Left renal cortex interstitium (tissue), 4 donors: ENCODE results near the gene TSPAN16. TPM values are rescaled to one million over a fixed set of nuclear protein-coding genes. Genes with fewer than 3 reads are reported as not detected.
"Not testable (repeated sequence)": the region's sequence is repeated elsewhere in the genome, so short reads cannot be mapped to it uniquely, and the experiment has no call there.

Experiments
- DNase-seq, 4 donors: peaks; one replicate each; pipeline ENCODE4 v3.0.0-alpha.2; 2013; ENCODE audit warnings: low read depth in 4 of 4, low spot score in 2 of 4, missing footprints in 1 of 4
- polyA plus RNA-seq, 4 donors: library from polyadenylated mRNA; unstranded; fragments of 120-200 nt; gene quantifications; one replicate each; pipeline ENCODE4 v1.2.1, GENCODE V29; 2013; ENCODE audit not compliant: insufficient read length in 4 of 4

The TSPAN16 gene
- polyA plus RNA-seq, 4 donors = 0.09 to 0.36 TPM; not detected in 2

GRCh38 chr19:11338569-11339253 lies 42.8 kb downstream of the TSPAN16 start:
- DNase-seq = no peak

- peak in 3 of 4 donors; percentile 74 to 88 (median 83) for DNase-seq
These were observed 43.5 kb downstream of the TSPAN16 start, which contains the start of gene RAB3D for GRCh38 chr19:11339254-11340098. RAB3D (minus strand) TSS chr19:11339657; CDS start chr19:11337399, 2,258 bp downstream.

DNA sequence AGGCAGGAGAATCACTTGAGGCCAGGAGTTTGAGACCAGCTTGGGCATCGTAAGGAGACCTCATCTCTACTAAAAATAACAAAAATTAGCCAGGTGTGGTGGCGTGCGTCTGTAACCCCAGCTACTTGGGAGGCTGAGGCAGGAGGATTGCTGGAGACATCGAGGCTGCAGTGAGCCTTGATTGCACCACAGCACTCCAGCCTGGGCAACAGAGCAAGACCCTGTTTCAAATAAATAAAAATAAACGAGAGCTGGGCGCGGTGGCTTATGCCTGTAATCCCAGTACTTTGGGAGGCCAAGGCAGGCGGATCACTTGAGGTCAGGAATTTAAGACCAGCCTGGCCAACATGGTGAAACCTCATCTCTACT lies 44.1 kb downstream of the TSPAN16 start:
- not testable (repeated sequence) for DNase-seq

- DNase-seq = no peak
These were observed 46.5 kb downstream of the TSPAN16 start for GRCh38 chr19:11342429-11342828.

GRCh38 chr19:11345122-11345803 lies 49.3 kb downstream of the TSPAN16 start:
- DNase-seq = no peak

DNA sequence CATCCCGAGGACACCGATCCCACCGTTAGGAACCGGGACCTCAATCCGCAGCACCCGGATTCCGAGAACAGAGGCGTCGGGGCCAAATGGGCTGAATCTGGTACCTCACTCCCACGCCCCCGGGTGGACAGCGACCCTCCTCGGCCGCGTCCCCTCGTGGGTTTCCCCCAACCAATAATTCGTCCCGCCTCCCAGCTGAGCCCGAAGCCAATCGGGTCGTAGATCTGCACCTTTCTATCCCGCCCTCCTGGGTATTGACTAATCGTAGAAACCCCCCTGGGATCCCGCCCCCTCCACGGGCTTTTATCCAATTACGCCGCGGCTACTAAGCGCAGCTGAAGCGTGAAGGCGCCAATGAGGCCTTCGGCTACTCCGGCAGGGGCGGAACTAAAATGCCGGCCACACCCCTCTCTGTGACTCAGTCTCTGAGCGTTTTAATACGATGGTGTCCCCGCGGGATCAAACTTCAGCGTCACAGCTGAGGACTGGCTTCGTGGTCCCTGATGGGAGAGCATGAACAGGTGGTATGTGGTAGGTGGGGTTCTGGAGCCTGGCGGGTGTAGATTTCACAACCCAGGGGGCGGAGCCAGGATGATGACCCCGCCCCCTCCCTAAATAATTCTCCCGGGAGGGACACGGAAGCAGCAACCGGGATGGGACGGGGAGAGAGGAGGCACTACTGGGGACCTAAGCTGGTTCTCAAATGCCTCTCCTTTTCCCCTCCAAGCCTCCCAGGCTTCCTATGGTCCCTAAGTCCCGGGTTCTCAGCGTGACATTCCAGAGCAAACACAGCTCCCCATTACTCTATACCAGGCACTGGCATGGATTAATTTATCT lies 50.4 kb downstream of the TSPAN16 start, which contains the start of the genes CCDC159 and TMEM205:
CCDC159 (plus strand) TSS at position 416 of the 837 bp plus-strand sequence; CDS start at position 504, 88 bp downstream.
TMEM205 (minus strand) TSS at position 165 of the 837 bp plus-strand sequence. CDS start 649 bp downstream, outside the sequence.
- DNase-seq = peak; percentile 94 to 99 (median 98)

DNA sequence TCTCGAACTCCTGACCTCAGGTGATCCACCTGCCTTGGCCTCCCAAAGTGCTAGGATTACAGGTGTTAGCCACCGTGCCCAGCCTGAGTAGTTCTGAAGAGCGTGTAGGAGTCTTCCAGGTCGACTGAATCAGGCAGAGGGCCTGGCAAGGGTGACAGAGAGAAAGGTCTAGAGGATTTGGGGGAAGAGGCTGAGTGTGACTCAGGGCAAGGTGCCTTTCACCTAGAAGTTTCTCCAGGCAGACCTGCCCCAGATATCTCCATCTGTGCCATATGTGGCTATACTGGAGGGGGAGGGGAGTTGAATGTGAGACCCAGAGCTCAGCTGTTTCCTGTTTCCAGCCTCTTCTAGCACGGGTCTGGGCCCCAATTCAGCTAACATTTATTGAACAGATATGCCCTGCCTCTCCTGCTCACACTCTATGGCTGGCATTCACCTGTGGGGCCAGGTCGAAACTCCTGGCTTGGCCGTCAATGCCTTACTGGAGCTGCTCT lies 51.6 kb downstream of the TSPAN16 start:
- no peak for DNase-seq

- DNase-seq = no peak
These were observed 53.2 kb downstream of the TSPAN16 start for GRCh38 chr19:11349171-11349570.

- not testable (repeated sequence) for DNase-seq
These were observed 58.1 kb downstream of the TSPAN16 start for GRCh38 chr19:11354102-11354501.

DNA sequence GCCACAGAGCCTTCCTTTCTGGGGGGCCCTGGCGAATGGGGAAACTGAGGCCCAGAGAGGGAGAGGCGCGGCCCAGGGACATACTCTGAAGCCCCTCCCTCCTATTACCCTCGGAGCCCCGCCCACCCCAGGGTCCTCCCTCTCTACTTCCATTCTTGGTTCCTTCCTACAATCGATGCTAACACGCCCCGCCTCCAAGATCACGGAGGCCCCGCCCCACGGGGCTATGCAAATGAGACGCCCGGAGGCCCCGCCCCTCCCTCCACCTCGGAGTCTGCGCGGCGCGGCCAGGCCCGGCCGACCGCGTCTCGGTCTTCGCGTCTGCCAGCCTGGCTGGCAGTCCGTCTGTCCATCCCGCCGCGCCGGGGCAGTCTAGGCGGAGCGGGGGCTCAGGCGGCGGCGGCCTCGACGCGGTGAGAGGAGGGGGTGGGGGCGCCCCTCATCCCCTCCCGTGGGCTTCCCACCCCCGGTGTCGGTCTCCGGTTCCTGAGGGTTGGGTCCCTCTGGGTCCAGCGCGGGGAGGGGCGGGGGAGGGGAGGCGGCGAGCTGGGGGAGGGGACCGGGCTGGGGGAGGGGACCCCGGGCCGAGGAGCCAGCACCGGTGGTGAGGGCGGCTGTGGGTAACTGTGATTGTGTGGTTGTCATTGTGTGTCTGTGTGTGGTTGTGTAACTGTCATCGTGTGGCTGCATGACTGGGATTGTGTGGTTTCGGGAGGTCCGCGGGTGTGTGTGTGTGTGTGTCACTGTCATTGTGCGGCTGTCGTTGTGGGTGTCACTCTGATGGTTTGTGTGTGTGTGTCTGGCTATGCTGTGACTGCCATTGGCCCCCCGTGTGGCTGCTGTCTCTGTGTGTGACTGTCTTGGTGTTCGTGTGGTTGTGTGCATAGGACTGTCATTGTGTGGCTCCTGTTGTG lies 59.5 kb downstream of the TSPAN16 start, which contains the start of gene PLPPR2:
PLPPR2 (plus strand) TSS at position 273 of the 914 bp plus-strand sequence. CDS start 2,242 bp downstream, outside the sequence.
- DNase-seq = no peak

- no peak for DNase-seq
These were observed 60.1 kb downstream of the TSPAN16 start for GRCh38 chr19:11356074-11356397.

- no peak for DNase-seq
These were observed 61.0 kb downstream of the TSPAN16 start for GRCh38 chr19:11356676-11357550.

GRCh38 chr19:11359421-11359820 lies 63.5 kb downstream of the TSPAN16 start:
- no peak for DNase-seq

DNA sequence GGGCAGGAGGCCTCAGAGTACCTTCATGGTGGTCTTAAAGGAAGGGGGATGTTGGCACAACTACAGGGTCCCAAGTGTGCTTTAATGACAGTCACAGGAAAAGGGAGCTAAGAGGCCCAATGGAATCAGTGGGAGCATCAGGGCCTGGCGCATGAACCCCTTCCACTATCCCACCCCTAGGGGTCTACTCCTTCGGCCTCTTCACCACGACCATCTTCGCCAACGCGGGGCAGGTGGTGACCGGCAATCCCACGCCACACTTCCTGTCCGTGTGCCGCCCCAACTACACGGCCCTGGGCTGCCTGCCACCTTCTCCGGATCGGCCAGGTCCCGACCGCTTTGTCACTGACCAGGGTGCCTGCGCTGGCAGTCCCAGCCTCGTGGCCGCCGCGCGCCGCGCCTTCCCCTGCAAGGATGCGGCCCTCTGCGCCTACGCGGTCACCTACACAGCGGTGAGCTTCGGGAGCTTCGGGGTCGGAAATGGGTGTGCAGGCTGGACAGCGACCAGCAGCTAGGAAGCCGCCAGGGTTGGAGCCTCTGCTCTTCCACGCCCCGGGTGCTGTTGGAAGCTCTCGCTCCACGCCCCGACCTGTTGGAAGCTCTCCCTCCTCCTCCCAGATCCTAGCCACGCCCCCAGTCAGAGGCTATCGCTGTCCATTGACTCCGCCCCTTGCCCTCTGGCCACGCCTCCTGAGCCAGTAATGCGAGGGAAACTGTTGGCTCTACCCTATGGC lies 65.2 kb downstream of the TSPAN16 start:
- DNase-seq = no peak

DNA sequence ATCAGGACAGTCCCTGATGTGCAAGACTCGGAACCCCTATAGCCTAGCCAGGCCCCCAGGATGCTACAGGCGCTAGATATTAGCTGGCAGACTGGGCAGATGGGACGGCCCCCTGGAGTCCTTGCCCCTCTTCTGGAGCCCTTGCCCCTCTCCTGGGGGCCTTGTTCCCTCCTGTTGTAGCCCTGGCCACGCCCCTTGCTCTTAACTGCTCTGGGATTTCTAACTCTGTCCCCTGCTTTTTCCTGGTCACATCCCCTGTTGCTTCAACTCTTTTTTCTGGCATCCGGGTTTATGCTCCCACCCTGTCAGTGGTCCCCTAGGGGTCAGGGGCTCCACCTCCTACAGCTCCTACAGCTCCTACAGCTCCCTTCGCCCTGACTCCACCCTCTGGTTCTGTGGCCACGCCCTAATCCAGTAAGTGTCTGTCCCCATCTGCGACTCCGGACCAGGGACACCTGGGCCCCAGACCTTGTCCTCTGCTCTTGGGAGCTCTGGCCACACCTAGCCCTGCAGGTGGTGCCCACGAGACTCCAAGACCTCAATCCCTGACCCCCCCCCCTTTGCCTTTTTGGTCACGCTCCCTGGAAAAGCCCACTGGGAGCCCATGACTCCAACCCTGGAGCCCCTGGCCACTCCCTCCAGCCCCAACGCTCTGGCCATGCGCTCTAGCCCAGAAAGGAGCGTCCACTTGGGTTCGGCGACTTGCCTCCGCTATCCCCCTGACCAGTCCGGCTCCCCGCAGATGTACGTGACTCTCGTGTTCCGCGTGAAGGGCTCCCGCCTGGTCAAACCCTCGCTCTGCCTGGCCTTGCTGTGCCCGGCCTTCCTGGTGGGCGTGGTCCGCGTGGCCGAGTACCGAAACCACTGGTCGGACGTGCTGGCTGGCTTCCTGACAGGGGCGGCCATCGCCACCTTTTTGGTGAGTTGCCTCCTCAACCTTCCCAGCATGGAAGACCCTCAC lies 66.1 kb downstream of the TSPAN16 start:
- DNase-seq = no peak

DNA sequence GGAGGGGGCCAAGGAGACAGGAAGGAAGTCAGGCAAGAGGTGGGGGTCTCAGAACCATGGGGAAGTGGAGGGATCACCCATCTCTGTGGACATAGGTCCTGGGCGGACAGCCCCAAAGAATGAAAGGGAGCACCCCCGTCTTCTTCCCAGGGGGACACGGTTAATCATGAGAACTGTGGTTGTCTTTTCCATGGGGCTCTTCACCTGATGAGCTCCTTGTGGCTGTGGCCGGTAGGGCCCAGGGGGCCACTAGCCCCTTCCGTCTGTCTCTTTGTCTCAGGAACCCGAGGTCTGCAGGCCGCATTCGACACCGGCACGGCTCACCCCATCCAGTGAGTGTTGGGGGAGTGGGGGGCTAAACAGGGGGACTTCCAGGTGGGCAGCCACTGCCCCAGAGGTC lies 67.9 kb downstream of the TSPAN16 start:
- DNase-seq = no peak
